GM12874 (cell line): Measurements from ENCODE around the gene VSIR.

Source experiments
- CTCF ChIP-seq: IDR thresholded peaks from 2 replicates; pipeline ENCODE4 v1.5.1; 2011; ENCODE audit warnings: low read depth, mild to moderate bottlenecking, control low read depth, low read length, moderate library complexity; ENCODE audit not compliant: insufficient read depth

The VSIR gene

GRCh38 chr10:71714031-71714410 is 59.3 kb downstream of the VSIR start:
- TF ChIP-seq CTCF = no peak

DNA sequence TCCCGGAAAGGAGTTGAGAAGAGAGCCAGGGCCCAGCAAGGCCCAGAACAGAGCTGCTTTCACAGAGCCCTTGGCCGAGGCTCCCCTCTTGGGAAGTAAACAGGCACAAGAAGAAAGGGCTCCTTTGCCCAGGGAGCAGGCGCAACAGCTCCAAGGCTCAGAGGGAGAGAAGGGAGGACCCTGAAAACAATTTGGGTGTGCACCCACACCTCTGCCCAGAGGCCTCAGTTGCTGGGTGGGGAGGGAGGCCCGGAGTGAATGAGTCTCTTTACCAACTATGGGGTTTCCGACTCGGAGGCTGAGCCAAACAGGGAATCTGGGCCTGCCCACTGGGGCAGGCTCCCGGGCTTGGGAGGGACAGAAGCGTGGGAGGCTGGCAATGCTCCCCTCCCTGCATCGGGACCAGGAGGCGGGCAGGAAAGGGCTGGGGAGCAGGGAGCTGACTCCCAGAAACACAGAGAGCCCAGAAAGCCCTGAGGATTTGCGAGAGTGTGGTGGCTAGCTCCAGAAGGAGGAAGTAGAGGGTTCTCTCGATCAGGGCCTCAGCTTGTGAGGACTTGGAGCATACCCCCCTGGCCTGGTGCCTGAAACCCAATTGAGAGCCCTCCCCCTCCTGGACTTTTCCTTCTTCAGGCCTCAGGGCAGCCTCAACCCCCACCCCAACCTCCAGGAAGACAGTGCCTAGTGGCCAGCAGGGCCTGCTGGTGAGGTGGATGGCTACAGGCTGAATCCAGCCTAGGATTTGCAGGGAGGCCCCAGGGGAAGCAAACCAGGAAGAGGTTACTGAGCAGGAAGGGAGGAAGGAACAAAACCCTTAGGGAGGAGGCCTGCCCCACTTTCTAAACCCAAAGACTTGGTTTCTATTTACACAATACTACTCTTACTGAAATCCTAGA is 59.9 kb downstream of the VSIR start:
- TF ChIP-seq CTCF = no peak

DNA sequence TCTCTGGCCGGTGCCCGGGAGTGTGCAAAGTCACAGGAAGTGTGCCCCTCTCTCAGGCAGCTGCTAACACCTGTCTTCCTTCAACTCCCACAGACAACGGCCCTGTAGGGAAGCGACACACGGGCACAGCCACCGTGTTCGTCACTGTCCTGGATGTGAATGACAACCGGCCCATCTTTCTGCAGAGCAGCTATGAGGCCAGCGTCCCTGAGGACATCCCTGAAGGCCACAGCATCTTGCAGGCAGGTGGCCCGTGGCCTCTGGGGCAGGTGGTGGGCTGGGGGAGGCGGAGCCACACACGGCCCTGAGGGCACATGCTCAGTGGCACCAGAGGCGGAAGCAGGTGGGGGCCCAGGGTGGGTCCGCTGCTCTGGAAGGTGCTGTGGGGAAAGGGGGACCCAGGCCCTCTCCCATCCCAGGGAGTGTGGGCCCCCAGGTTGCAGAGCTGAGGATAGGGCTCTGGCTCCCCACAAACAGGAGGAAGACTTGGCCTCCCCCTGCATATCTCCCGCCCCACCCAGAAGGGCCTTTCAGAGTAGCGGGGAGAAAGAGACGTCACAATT is 60.7 kb downstream of the VSIR start:
- TF ChIP-seq CTCF = no peak

DNA sequence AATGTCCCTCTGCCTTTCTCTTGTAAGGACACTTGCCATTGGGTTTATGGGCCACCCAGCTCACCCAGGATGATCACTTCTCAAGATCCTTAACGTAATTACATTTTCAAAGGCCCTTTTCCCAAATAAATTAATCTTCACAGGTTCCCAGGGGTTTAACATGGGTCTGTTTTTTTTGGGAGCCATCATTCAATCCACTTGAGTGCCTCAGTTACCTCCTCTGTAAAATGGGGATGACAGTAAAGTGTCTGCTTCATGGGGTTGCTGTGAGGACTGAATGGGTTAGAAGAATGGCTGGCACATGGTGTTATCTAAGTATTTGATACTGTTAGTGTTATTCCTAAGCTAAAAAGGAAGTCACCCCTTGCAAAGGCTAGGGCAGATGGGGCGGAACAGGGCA is 61.1 kb downstream of the VSIR start:
- no peak for TF ChIP-seq CTCF

GRCh38 chr10:71711052-71711623 is 62.2 kb downstream of the VSIR start:
- no peak for TF ChIP-seq CTCF

DNA sequence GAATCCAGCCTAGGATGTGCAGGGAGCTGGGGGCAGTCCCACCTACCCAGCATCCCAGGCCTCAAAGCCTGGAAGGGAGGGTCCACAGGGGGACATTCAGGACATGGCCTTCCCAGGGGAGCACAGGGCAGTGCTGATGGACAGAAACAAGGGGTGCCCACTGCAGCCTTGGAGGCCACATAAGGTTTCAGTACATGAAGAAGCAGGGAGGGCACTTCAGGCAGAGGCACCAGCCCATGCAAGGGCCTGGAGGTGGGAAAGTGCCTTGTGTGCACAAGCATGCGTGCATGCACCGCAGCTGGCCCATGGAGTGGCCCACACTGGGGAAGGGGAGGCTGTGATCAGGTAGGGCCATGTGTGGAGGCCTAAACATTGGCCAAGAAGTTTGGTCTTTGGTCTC is 62.8 kb downstream of the VSIR start:
- no peak for TF ChIP-seq CTCF
